HepG2 (cell line): Measurements from ENCODE around the gene IDH3G. TPM values are rescaled to one million over a fixed set of nuclear protein-coding genes. Genes with fewer than 3 reads are reported as not detected.

Experiments
- ATAC-seq: fragments of 200-7000 bp; cut with Tn5 transposase; 3 replicates; pipeline ENCODE4 v1.9.1; 2020; ENCODE audit warnings: mild to moderate bottlenecking, moderate library complexity
- BruUV-seq: library from RNA; stranded (reverse); fragments of 400-500 nt; replicated peaks from 2 replicates; lab custom pipeline; 2021; lab: Mats Ljungman, UMichigan
- CTCF ChIA-PET: fragments of 300-600 bp; formaldehyde crosslinking; extraction: SDS; loops from one replicate; lab custom pipeline; 2021; ENCODE audit warnings: low total read pairs, inconsistent platforms, low intra/inter-chr PET ratio; lab: Yijun Ruan, JAX
- POLR2A ChIA-PET: fragments of 350-600 bp; sonication (Branson Sonifier 250); formaldehyde crosslinking; loops from one replicate; lab custom pipeline; 2020; ENCODE audit warnings: antibody characterized with exemption, inconsistent platforms; lab: Yijun Ruan, JAX
- DNase-seq: peaks from one replicate; pipeline ENCODE4 v3.0.0-alpha.2; 2015; ENCODE audit warnings: low spot score
- FAIRE-seq: peaks from 3 replicates; lab custom pipeline; 2011; peaks lifted over from hg19 to GRCh38; lab: Jason Lieb, UNC
- H2AFZ ChIP-seq: one replicate; pipeline ENCODE4 v1.6.1; 2011; ENCODE audit warnings: low read length, inconsistent platforms
- H3K27ac ChIP-seq: fragments of 300-600 bp; 3 replicates; pipeline ENCODE4 v1.8.0; 2011; ENCODE audit warnings: mixed run types, mild to moderate bottlenecking, mixed read lengths, low read length, inconsistent platforms; ENCODE audit not compliant: insufficient read depth; ENCODE audit errors: extremely low read length
- H3K27me3 ChIP-seq, 2 experiments: fragments of 200-600 bp in 1 of 2; 2 replicates in 1 of 2; 3 replicates in 1 of 2; pipeline versions ENCODE4 v1.6.0 to v1.8.0; 2011; ENCODE audit warnings: low read length in 2 of 2, mild to moderate bottlenecking in 2 of 2, moderate library complexity in 2 of 2, inconsistent platforms in 1 of 2; ENCODE audit not compliant: insufficient read depth in 2 of 2, control insufficient read depth in 1 of 2
- H3K36me3 ChIP-seq, 2 experiments: fragments of 200-600 bp in 1 of 2; replicated peaks in 1 of 2; 2 replicates in 1 of 2; 3 replicates in 1 of 2; pipeline versions ENCODE4 v1.5.1 to v1.8.0; 2011; ENCODE audit warnings: low read length in 2 of 2, inconsistent platforms in 1 of 2; ENCODE audit not compliant: insufficient read depth in 2 of 2, control insufficient read depth in 1 of 2
- H3K4me1 ChIP-seq: 2 replicates; pipeline ENCODE4 v1.5.1; 2012; ENCODE audit warnings: low read length, inconsistent platforms; ENCODE audit not compliant: insufficient read depth
- H3K4me2 ChIP-seq: 2 replicates; pipeline ENCODE4 v1.6.0; 2011; ENCODE audit warnings: low read depth, low read length, inconsistent platforms
- H3K4me3 ChIP-seq, 3 experiments: fragments of 200-600 bp in 1 of 3; sonication (generic), shearing (Covaris generic) in 1 of 3; replicated peaks in 1 of 3; 2 replicates each; pipeline ENCODE4 v1.5.1; 2011 to 2016; ENCODE audit warnings: low read length in 3 of 3, inconsistent platforms in 2 of 3, low read depth in 2 of 3, mild to moderate bottlenecking in 2 of 3, control low read depth in 1 of 3, mixed read lengths in 1 of 3; ENCODE audit not compliant: insufficient read depth in 1 of 3
- H3K79me2 ChIP-seq: one replicate; pipeline ENCODE4 v1.6.1; 2011; ENCODE audit warnings: low read length, inconsistent platforms; ENCODE audit not compliant: insufficient read depth
- H3K9ac ChIP-seq: 2 replicates; pipeline ENCODE4 v1.6.0; 2011; ENCODE audit warnings: mild to moderate bottlenecking, low read depth, low read length, inconsistent platforms; ENCODE audit not compliant: insufficient read depth
- H3K9me3 ChIP-seq: 2 replicates; pipeline ENCODE4 v1.5.1; 2012; ENCODE audit warnings: mild to moderate bottlenecking, low read length
- H4K20me1 ChIP-seq: 2 replicates; pipeline ENCODE4 v1.6.0; 2011; ENCODE audit warnings: inconsistent platforms, mild to moderate bottlenecking, low read length, moderate library complexity; ENCODE audit not compliant: insufficient read depth
- AKAP8 ChIP-seq: sonication (generic); formaldehyde crosslinking; IDR thresholded peaks from 2 replicates; pipeline ENCODE4 v1.5.1; 2020; ENCODE audit warnings: mild to moderate bottlenecking, missing genetic modification reagents
- GPN1 ChIP-seq: sonication (generic); formaldehyde crosslinking; IDR thresholded peaks from 2 replicates; pipeline ENCODE4 v1.5.1; 2020; ENCODE audit warnings: missing genetic modification reagents, borderline replicate concordance
- HES4 ChIP-seq: sonication (generic); formaldehyde crosslinking; IDR thresholded peaks from 2 replicates; pipeline ENCODE4 v1.9.0; 2021; ENCODE audit warnings: mild to moderate bottlenecking, missing genetic modification reagents, borderline replicate concordance
- HOXA7 ChIP-seq: sonication (generic); formaldehyde crosslinking; IDR thresholded peaks from 2 replicates; pipeline ENCODE4 v1.8.1; 2022; ENCODE audit warnings: mild to moderate bottlenecking, missing genetic modification reagents, moderate library complexity
- KAT7 ChIP-seq: IDR thresholded peaks from 2 replicates; pipeline ENCODE4 v1.6.1; 2018; ENCODE audit warnings: borderline replicate concordance, missing compliant biosample characterization
- KAT8 ChIP-seq: IDR thresholded peaks from 2 replicates; pipeline ENCODE4 v1.6.1; 2016; ENCODE audit warnings: missing genetic modification reagents, missing compliant biosample characterization
- KDM5B ChIP-seq: sonication (generic); formaldehyde crosslinking; IDR thresholded peaks from 2 replicates; pipeline ENCODE4 v1.4.0; 2020; ENCODE audit warnings: missing genetic modification reagents, mild to moderate bottlenecking, borderline replicate concordance
- MATR3 ChIP-seq: sonication (generic); formaldehyde crosslinking; IDR thresholded peaks from 2 replicates; pipeline ENCODE4 v1.4.0; 2020; ENCODE audit warnings: missing genetic modification reagents
- PHF20 ChIP-seq: sonication (generic); formaldehyde crosslinking; IDR thresholded peaks from 2 replicates; pipeline ENCODE4 v1.5.0; 2020; ENCODE audit warnings: mild to moderate bottlenecking, missing genetic modification reagents
- PITX1 ChIP-seq: sonication (generic); formaldehyde crosslinking; IDR thresholded peaks from 2 replicates; pipeline ENCODE4 v1.5.1; 2020; ENCODE audit warnings: mild to moderate bottlenecking, missing genetic modification reagents
- REL ChIP-seq: sonication (generic); formaldehyde crosslinking; conservative IDR thresholded peaks from 2 replicates; pipeline ENCODE4 v1.8.0; 2022; ENCODE audit warnings: mild to moderate bottlenecking, missing genetic modification reagents, moderate library complexity
- SATB2 ChIP-seq: sonication (generic); formaldehyde crosslinking; IDR thresholded peaks from 2 replicates; pipeline ENCODE4 v1.5.0; 2020; ENCODE audit warnings: missing genetic modification reagents
- ZFP41 ChIP-seq: sonication (generic); formaldehyde crosslinking; IDR thresholded peaks from 2 replicates; pipeline ENCODE4 v1.4.0; 2020; ENCODE audit warnings: mild to moderate bottlenecking, missing genetic modification reagents, borderline replicate concordance
- ZKSCAN8 ChIP-seq: IDR thresholded peaks from 2 replicates; pipeline ENCODE4 v1.6.1; 2016; ENCODE audit warnings: borderline replicate concordance, missing genetic modification reagents, missing compliant biosample characterization
- ZNF274 ChIP-seq: sonication (generic); formaldehyde crosslinking; IDR thresholded peaks from 2 replicates; pipeline ENCODE4 v1.5.1; 2020; ENCODE audit warnings: mild to moderate bottlenecking, missing genetic modification reagents
- ZNF296 ChIP-seq: sonication (generic); formaldehyde crosslinking; conservative IDR thresholded peaks from 2 replicates; pipeline ENCODE4 v1.5.0; 2020; ENCODE audit warnings: mild to moderate bottlenecking, missing genetic modification reagents
- ZNF468 ChIP-seq: sonication (generic); formaldehyde crosslinking; IDR thresholded peaks from 2 replicates; pipeline ENCODE4 v1.8.0; 2022; ENCODE audit warnings: mild to moderate bottlenecking, moderate library complexity, missing genetic modification reagents
- ZNF589 ChIP-seq: sonication (generic); formaldehyde crosslinking; conservative IDR thresholded peaks from 2 replicates; pipeline ENCODE4 v1.8.0; 2022; ENCODE audit warnings: mild to moderate bottlenecking, moderate library complexity, missing genetic modification reagents
- ZNF75D ChIP-seq: sonication (generic); formaldehyde crosslinking; IDR thresholded peaks from 2 replicates; pipeline ENCODE4 v1.8.1; 2023; ENCODE audit warnings: missing genetic modification reagents, mild to moderate bottlenecking, borderline replicate concordance
- WGBS: methylation state at CpG from one replicate; pipeline ENCODE4 v1.1.6; 2017; ENCODE audit warnings: low lambda C conversion rate; 5-methylcytosine and 5-hydroxymethylcytosine counted together
- in situ Hi-C: cut with HindIII; loops from 2 replicates; pipeline ENCODE4 v1.10.0; 2017; ENCODE audit warnings: low pct_unique_long_range_greater_than_20kb; ENCODE audit not compliant: extremely low pct_ligation_motif_present
- intact Hi-C: fragments of 100-400 bp; cut with micrococcal nuclease; formaldehyde crosslinking; loops from one replicate; pipeline ENCODE4 v1.10.0; 2022; ENCODE audit not compliant: unreplicated experiment
- polyA plus RNA-seq, 8 experiments: library from polyadenylated mRNA; depleted of rRNA in 3 of 8; stranded (reverse) in 7 of 8; unstranded in 1 of 8; fragments of >200 nt; fragmentation: Illumina TruSeq in 4 of 8; extraction: Trizol in 4 of 8; gene quantifications; 2 replicates each; pipeline versions ENCODE4 v1.2.1 to v1.2.3, GENCODE V29; 2011 to 2016; ENCODE audit warnings: low read depth in 4 of 8, missing spikeins in 1 of 8, mixed read lengths in 1 of 8; ENCODE audit not compliant: insufficient read depth in 1 of 8
- total RNA-seq, 5 experiments: library from RNA; depleted of rRNA; stranded (reverse); fragments of >200 nt; fragmentation: Illumina TruSeq; extraction: Trizol; gene quantifications; 2 replicates each; pipeline ENCODE4 v1.2.3, GENCODE V29; 2016; ENCODE audit warnings: low read depth in 1 of 5
- TF ChIP-seq, protein P1 (sequence below): sonication (generic); formaldehyde crosslinking; IDR thresholded peaks from 2 replicates; pipeline ENCODE4 v1.5.0; 2020; ENCODE audit warnings: mild to moderate bottlenecking, missing genetic modification reagents

IDH3G gene
- total and polyA plus RNA-seq, 2 of the 13 experiments (the other 11 are each of a cell fraction or from before 2014, with no cell fraction given) = 18.7 to 35.5 TPM

DNA sequence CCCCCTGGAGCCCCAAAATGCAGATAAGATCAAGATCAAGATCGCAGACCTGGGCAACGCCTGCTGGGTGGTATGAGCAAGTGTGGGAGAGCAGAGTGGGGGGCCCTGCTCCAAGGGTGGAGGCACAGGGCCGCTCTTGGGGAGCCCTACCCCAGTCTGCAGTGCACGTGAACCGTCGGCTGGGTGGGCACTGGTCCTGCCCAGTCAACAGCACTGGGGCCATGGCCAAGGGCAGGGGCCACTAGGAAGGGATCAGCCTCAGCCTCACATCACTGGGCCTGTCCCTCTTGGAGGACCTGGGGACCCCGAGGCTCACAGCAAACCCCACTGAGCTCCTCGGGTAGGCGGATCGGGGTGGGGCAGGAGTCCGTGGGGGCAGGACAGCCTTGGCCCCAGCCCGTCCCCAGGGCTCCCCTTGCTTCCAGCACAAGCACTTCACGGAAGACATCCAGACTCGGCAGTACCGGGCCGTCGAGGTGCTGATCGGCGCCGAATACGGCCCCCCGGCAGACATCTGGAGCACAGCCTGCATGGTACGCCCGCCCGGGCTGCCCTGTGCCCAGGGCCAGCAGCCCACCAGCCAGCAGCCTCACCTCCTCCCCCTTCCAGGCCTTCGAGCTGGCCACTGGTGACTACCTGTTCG is 9.7 kb downstream of the IDH3G start:
- FAIRE-seq = no peak

More for the DNA sequence above, 9.7 kb downstream of the IDH3G start:
- no TSS peak for BruUV-seq
- Histone ChIP-seq H3K4me2 (no peak overlapping the region), H3K36me3 (no peaks in the 10 kb centered on the region; a peak in 2 of 5 replicates), H3K9me3 (no peaks in the 10 kb centered on the region), H3K4me3 (no peak overlapping the region), H3K4me1 (no peaks in the 10 kb centered on the region), H3K27me3 (no peaks in the 10 kb centered on the region), H2AFZ (no peak overlapping the region), H3K9ac (no peak overlapping the region), H4K20me1 (no peaks in the 10 kb centered on the region), H3K27ac (no peak overlapping the region), H3K79me2 (no peaks in the 10 kb centered on the region)
- ChIA-PET CTCF (no interaction called here), POLR2A (interaction anchor here (0.8 kb wide), 1 partner anchor 10 kb away, joined by 3 read pairs; the partner anchor contains the start of genes IDH3G and SSR4)
- no CpG with 5 or more reads among the region's 27 CpGs for WGBS
- ATAC-seq = no peak
- intact Hi-C loops = no loop called here
- TF ChIP-seq KAT8 (no peak), HES4 (CRISPR knock-in tag) (no peak), ZNF75D (CRISPR knock-in tag) (no peak), ZNF274 (CRISPR knock-in tag) (no peak), ZFP41 (CRISPR knock-in tag) (no peak), ZKSCAN8 (CRISPR knock-in tag) (no peak), ZNF296 (CRISPR knock-in tag) (no peak), ZNF468 (CRISPR knock-in tag) (no peak), REL (CRISPR knock-in tag) (no peak), GPN1 (CRISPR knock-in tag) (no peak), HOXA7 (CRISPR knock-in tag) (no peak), AKAP8 (CRISPR knock-in tag) (no peak), ZNF589 (no peak), MATR3 (CRISPR knock-in tag) (no peak), PITX1 (no peak), KAT7 (CRISPR knock-in tag) (no peak), PHF20 (CRISPR knock-in tag) (no peak), KDM5B (no peak), SATB2 (CRISPR knock-in tag) (no peak)
- TF ChIP-seq, protein P1, sequence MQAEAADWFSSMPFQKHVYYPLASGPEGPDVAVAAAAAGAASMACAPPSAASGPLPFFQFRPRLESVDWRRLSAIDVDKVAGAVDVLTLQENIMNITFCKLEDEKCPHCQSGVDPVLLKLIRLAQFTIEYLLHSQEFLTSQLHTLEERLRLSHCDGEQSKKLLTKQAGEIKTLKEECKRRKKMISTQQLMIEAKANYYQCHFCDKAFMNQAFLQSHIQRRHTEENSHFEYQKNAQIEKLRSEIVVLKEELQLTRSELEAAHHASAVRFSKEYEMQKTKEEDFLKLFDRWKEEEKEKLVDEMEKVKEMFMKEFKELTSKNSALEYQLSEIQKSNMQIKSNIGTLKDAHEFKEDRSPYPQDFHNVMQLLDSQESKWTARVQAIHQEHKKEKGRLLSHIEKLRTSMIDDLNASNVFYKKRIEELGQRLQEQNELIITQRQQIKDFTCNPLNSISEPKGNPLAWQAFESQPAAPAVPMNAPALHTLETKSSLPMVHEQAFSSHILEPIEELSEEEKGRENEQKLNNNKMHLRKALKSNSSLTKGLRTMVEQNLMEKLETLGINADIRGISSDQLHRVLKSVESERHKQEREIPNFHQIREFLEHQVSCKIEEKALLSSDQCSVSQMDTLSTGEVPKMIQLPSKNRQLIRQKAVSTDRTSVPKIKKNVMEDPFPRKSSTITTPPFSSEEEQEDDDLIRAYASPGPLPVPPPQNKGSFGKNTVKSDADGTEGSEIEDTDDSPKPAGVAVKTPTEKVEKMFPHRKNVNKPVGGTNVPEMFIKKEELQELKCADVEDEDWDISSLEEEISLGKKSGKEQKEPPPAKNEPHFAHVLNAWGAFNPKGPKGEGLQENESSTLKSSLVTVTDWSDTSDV (CRISPR knock-in tag) = no peak
- DNase-seq = no peak
- in situ Hi-C loops = no loop called here
